ENCODE measurements around the gene MSL1.

The MSL1 gene

GRCh38 chr17:40106760-40107521 is 14.8 kb upstream of the MSL1 start:
- DNase-seq = no peak

- peak; percentile 91 for DNase-seq
Measured at GRCh38 chr17:40107522-40108174, 14.1 kb upstream of the MSL1 start.

- DNase-seq = no peak
Measured at GRCh38 chr17:40108970-40109824, 12.6 kb upstream of the MSL1 start.

DNA sequence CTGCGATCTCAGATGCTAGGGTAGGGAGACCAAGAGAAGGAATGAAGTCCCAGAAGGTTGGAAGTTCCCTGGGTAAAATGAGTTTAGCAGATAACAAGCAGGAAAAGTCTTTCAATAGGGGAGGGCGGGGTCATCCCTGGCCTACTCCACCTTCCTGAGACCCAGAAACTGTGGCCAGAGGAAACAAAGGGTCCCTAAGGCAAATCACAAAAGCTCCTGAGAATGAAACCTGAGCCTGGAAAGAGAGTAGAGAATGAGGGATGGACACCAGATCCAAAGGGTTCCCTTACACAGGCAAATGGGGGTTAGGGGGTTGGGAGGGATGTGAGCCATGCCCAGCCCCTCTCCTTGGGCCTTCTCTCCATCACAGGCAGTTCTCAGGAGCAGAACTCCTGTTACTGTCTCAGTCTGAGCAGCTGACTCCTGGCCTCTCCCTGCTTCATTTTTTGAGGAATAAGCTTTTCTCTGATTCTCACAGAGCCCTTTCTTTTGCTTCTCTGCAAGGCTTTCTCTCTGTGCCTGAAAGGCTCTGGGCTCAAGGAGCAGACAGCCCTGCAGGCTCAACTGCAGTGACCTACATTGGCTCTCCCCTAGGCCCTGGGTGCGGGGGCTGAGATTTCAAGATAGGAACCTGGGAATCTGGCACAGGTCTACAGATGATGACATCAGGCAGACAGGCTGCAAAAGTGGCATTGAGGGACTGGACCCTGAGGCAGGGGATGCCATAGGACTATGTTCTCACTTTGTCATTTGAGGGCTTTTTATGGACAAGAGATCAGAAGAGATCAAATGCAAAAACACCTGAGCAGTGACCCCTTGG is 11.5 kb upstream of the MSL1 start:
- no peak for DNase-seq

DNA sequence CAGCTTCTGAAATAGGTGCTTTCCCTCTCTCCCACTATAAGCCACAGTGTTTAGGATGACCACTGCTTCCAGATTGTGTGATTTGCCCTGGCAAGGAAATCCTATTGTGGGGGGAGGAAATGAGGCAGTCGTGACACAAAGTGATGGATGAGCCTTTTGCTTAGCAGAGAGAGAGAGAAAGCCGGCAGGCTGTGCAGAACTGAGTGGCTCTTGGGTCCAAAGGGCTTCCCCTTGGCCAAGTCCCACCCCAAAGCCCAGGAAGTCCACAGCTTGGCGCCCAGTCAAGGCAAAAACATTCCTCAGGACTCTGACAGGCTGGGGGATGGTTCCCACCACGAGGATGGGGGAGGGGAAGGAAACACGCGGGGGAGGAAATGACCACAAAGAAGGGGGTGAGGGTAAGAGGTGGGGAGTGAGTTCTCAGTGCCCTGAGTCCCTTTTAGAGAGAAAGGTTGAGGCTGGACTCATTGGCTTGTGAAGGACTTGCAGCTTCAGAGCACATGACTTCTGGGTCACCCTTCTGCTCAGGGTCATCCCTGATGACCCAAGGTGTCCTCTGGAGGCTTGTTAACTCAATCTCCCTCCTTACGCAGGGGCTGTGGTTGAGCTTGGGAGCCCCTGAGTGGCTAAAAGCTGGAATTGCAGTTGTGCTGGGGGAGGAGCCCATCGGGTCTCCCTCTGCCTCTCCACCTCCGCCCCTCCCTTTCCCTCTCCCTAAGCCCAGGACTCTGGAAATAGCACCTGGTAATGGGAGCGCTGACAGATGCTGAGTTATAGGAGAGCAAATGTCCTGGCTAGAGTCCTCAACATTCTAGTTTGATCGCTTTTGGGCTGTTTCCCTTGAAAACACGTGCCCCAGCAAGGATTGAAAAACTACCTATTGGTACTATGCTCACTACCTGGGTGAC is 10.3 kb upstream of the MSL1 start:
- DNase-seq = peak; percentile 72

- DNase-seq = no peak
Measured at GRCh38 chr17:40112191-40112711, 9.5 kb upstream of the MSL1 start.

GRCh38 chr17:40112718-40113109 is 9.1 kb upstream of the MSL1 start:
- no peak for DNase-seq

DNA sequence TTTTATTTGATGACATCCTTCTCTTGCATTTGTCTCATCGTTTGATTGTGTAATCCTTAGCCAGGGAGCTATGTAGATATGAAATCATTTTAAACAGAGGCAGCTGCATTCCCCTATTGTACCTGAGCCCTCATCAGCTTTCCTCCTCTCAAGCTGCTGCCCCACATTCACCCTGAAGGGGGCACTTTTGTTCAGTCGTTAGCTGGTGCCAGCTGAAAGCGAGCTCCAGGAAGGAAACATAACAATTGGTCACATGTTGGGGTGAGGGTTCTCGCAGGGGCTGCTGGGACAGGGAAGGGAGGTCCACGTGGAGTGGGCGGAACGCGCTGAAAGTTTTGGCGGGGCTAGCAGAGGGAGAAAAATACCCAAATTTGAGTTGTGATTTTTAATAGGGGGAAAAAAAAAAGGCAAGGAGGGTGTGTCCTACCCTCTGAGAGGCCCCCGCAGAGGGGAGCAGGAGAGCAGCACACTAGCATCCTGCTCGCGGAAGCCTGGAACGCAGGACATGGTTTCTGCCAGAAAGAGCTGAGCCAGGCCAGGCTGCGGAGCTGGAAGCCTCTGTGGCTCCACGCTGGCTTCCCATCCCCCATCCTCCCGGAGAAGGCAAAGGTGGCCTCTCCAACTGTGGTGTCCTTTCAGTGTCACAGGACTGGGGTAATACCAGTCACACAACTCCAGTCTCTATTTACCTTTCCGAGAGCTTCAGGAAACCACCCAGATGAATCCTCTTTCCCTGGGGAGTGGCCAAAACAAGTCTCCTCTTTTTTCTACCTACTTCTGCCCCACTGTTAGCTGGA is 8.5 kb upstream of the MSL1 start:
- DNase-seq = peak; percentile 90

- no peak for DNase-seq
Measured at GRCh38 chr17:40113907-40114245, 7.9 kb upstream of the MSL1 start.

GRCh38 chr17:40115101-40115436 is 6.7 kb upstream of the MSL1 start:
- DNase-seq = no peak

DNA sequence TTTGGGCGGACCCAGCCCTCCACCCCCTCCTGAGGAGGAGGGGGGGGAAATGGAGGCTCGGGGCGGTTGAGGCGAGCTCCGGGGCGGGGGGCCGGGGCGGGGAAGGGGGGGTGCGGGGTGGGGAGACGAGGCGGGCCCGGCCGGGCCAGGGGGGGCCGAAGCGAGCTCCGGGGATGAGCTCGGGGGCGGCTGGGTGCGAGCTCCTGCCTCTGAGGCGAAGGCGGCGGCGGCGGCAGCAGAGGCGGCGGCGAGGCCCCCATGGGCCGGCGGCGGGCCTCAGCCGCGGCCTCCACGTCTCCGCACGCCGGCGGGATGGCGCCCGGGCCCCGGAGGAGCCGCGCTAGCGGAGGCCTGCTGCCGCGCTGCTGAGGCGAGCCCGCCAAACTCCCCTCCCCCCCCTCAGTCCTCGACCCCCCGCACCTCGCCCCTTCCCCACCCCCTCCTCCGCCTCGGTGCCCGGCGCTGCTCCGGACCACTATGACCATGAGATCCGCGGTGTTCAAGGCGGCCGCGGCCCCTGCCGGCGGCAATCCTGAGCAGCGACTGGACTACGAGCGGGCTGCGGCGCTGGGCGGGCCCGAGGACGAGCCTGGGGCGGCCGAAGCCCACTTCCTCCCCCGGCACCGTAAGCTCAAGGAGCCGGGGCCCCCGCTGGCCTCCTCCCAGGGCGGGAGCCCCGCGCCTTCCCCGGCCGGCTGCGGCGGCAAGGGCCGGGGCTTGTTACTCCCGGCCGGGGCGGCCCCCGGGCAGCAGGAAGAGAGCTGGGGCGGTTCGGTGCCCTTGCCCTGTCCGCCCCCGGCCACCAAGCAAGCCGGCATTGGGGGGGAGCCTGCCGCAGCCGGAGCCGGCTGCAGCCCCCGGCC is 596 bp downstream of the MSL1 start:
- DNase-seq = no peak

DNA sequence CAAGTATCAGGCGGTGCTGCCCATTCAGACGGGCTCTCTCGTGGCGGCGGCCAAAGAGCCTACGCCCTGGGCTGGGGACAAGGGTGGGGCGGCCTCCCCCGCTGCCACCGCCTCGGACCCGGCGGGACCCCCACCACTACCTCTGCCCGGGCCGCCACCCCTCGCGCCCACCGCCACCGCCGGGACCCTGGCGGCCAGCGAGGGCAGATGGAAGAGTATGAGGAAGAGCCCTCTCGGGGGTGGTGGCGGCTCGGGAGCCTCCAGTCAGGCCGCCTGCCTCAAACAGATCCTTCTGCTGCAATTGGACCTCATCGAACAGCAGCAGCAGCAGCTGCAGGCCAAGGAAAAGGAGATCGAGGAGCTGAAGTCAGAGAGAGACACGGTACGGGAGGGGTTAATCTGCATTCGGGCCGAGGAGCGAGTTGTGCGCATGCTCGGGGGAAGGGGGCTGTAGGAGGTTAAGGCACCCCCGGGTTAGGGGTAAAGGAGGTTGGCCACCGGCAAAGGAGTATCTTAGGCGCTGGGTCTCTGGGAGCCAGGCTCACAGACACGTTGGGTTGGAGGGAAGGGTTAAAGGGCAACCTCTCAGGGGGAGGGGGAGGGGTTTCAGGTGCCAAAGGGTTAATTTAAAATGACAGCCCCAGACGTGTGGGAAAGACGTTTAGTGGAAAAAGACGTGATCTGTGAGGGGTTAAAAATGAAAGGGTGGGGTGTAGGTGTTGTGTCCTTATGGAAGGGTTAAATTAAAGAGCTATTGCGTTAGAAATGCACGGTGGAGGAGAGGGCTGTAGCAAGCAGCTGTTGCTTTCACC is 1.4 kb downstream of the MSL1 start:
- DNase-seq = peak; percentile 11

DNA sequence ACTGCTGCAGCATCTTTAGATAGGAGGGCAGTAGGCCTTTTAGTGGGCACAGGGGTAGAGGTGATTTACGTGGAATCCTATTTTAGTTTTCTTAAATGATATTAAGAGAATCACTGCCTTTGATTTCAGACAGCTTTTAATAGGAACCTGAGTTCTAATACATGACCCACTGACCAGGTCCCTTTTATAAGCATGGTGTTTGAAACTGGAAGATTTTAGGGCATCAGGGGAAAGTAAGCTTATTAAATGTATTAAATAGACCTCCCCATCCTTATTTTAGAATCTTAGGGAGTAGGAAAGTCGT is 2.0 kb downstream of the MSL1 start:
- DNase-seq = no peak

- peak; percentile 24 for DNase-seq
Measured at GRCh38 chr17:40124279-40125141, 2.7 kb downstream of the MSL1 start.

DNA sequence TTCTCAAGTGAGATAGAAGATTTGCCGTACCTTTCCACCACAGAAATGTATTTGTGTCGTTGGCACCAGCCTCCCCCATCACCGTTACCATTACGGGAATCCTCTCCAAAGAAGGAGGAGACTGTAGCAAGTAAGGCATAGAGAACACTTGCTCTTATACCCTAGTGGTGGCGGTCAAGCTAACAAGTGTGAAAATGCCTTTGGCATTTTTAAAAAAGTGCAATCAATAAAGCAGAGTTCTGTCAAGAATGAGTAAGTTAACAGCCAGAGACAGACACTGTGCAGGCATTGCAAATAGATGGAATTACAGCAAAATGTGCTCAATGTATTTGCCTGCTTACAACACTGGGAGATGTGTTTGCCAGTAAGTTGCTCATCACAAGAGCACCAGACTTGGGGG is 7.7 kb downstream of the MSL1 start:
- DNase-seq = no peak

DNA sequence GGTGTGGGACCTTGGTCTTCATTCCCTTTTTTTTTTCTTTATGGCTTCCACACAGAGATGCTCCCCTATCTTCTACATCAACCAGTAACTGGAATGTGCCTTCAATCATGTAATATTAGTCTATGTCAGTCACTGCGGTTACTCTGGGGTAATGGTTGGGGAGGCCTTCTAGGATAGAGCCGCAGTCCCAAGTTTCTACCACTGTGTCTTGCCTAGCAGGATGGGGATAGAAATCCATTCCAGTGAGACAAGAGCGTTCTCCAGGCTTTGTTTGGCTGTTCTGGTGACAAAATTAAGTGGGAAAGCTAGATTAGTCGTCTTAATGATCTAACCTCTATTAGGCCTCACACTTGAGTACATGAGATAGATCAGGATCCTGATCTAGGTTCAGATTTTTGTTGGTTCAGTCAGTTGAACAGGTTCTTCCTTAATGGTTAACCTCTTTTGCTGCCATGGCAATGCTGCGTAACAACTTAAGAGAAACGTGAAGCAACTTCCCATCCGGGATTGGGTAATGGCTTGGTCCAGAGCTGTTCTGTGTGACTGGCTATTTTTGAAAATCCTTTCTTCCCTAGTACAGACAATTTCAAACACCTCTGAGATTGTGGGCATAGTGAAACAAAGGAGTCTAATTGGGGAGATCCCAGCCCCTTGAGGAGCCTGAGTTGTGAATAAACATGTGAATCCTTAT is 8.7 kb downstream of the MSL1 start:
- DNase-seq = peak; percentile 91

GRCh38 chr17:40134184-40134583 is 12.4 kb downstream of the MSL1 start:
- DNase-seq = no peak

- no peak for DNase-seq
Measured at GRCh38 chr17:40135817-40136216, 14.0 kb downstream of the MSL1 start.
